Coronary artery (tissue), 2 donors: Measurements from ENCODE around the gene TIGAR.

Experiments
- DNase-seq: peaks from one replicate; pipeline ENCODE4 v3.0.0-alpha.2; 2017; ENCODE audit warnings: low spot score
- H3K27ac ChIP-seq, 2 donors: fragments of 200-600 bp; sonication (generic); one replicate each; pipeline ENCODE4 v1.5.1; 2016 to 2019
- H3K4me3 ChIP-seq: fragments of 200-600 bp; sonication (generic); 2 replicates; pipeline ENCODE4 v1.5.1; 2016; ENCODE audit warnings: mild to moderate bottlenecking, moderate library complexity
- CTCF ChIP-seq: fragments of 200-600 bp; sonication (generic); IDR thresholded peaks from one replicate; pipeline ENCODE4 v1.5.1; 2019; ENCODE audit warnings: antibody characterized with exemption

The TIGAR gene

GRCh38 chr12:4278329-4279197 lies 42.5 kb upstream of the TIGAR start:
- peak; percentile 73 for DNase-seq
- Histone ChIP-seq H3K4me3 (no peak overlapping the region), H3K27ac (peak overlapping the region in 1 of 2 donors; percentile 14)
- TF ChIP-seq CTCF = no peak

GRCh38 chr12:4279198-4279690 lies 41.8 kb upstream of the TIGAR start:
- no peak for DNase-seq
- no peak for TF ChIP-seq CTCF
- no peak overlapping the region for H3K27ac ChIP-seq
- no peak overlapping the region for H3K4me3 ChIP-seq

- DNase-seq = peak; percentile 73
- Histone ChIP-seq H3K27ac (peak overlapping the region in 1 of 2 donors; percentile 67), H3K4me3 (peak overlapping the region; percentile 19)
- TF ChIP-seq CTCF = no peak
These were observed 40.5 kb upstream of the TIGAR start for GRCh38 chr12:4280351-4281163.

GRCh38 chr12:4281173-4281654 lies 39.8 kb upstream of the TIGAR start:
- DNase-seq = peak; percentile 62
- no peak for TF ChIP-seq CTCF
- Histone ChIP-seq H3K4me3 (no peak overlapping the region), H3K27ac (peak overlapping the region in 1 of 2 donors; percentile 67)

GRCh38 chr12:4282103-4282891 lies 38.7 kb upstream of the TIGAR start:
- no peak overlapping the region for H3K4me3 ChIP-seq
- TF ChIP-seq CTCF = no peak
- H3K27ac ChIP-seq = no peak overlapping the region
- DNase-seq = no peak

- no peak overlapping the region for H3K4me3 ChIP-seq
- no peak overlapping the region for H3K27ac ChIP-seq
- no peak for DNase-seq
- no peak for TF ChIP-seq CTCF
These were observed 38.0 kb upstream of the TIGAR start for GRCh38 chr12:4282892-4283511.
